Measurements from ENCODE around the gene TNFSF13B. TPM values are rescaled to one million over a fixed set of nuclear protein-coding genes. Genes with fewer than 3 reads are reported as not detected.

The TNFSF13B gene, protein sequence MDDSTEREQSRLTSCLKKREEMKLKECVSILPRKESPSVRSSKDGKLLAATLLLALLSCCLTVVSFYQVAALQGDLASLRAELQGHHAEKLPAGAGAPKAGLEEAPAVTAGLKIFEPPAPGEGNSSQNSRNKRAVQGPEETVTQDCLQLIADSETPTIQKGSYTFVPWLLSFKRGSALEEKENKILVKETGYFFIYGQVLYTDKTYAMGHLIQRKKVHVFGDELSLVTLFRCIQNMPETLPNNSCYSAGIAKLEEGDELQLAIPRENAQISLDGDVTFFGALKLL
- 1.4 TPM for total RNA-seq (2021; ENCODE audit: unreplicated experiment)
- polyA plus RNA-seq (2012; ENCODE audit: insufficient read length) = not detected
- percentile 43 among the genes with signal in this experiment for Bru-seq, nascent RNA
- BruChase-seq, experiment 1, labeled RNA remaining after a 2-hour chase = percentile 58 among the genes with signal in this experiment
- BruChase-seq, experiment 2, labeled RNA remaining after a 6-hour chase = percentile 46 among the genes with signal in this experiment
- long read RNA-seq = 0 reads

DNA sequence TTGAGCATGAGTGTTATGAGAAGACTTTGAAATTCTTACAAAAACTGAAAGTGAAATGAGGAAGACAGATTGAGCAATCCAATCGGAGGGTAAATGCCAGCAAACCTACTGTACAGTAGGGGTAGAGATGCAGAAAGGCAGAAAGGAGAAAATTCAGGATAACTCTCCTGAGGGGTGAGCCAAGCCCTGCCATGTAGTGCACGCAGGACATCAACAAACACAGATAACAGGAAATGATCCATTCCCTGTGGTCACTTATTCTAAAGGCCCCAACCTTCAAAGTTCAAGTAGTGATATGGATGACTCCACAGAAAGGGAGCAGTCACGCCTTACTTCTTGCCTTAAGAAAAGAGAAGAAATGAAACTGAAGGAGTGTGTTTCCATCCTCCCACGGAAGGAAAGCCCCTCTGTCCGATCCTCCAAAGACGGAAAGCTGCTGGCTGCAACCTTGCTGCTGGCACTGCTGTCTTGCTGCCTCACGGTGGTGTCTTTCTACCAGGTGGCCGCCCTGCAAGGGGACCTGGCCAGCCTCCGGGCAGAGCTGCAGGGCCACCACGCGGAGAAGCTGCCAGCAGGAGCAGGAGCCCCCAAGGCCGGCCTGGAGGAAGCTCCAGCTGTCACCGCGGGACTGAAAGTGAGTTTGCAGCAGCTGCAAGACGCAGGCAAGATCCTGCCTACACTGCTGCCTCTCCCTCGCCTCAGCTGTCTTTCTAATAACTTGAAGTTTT lies at the start of gene TNFSF13B:
Gene TNFSF13B (plus strand): TSS at position 118 of the 728 bp plus-strand sequence. CDS start 178 bp downstream, at position 296.
- BruUV-seq (replicated peaks) = no TSS peak
- no peaks in the 10 kb centered on the region for H3K9me3 ChIP-seq (ENCODE audit: control insufficient read depth, insufficient read depth, low read depth, low read length)
- H3K4me1 ChIP-seq (ENCODE audit: control insufficient read depth, insufficient read depth, low read length) = no peaks in the 10 kb centered on the region
- no peaks in the 10 kb centered on the region for H3K36me3 ChIP-seq (ENCODE audit: control insufficient read depth, insufficient read depth, low read length)
- no peaks in the 10 kb centered on the region for H3K27me3 ChIP-seq (ENCODE audit: control insufficient read depth, insufficient read depth, low read length)
- DNase-seq (ENCODE audit: low read depth, low spot score) (no peak), ATAC-seq (peak; percentile 83)
- intact Hi-C loops (cut with micrococcal nuclease; ENCODE audit: unreplicated experiment) (no loop called here), in situ Hi-C loops (cut with HindIII; ENCODE audit: low pct_unique_long_range_greater_than_20kb, low sequenced_read_pairs) (no loop called here)
- TF ChIP-seq, protein P1, sequence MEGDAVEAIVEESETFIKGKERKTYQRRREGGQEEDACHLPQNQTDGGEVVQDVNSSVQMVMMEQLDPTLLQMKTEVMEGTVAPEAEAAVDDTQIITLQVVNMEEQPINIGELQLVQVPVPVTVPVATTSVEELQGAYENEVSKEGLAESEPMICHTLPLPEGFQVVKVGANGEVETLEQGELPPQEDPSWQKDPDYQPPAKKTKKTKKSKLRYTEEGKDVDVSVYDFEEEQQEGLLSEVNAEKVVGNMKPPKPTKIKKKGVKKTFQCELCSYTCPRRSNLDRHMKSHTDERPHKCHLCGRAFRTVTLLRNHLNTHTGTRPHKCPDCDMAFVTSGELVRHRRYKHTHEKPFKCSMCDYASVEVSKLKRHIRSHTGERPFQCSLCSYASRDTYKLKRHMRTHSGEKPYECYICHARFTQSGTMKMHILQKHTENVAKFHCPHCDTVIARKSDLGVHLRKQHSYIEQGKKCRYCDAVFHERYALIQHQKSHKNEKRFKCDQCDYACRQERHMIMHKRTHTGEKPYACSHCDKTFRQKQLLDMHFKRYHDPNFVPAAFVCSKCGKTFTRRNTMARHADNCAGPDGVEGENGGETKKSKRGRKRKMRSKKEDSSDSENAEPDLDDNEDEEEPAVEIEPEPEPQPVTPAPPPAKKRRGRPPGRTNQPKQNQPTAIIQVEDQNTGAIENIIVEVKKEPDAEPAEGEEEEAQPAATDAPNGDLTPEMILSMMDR (IDR thresholded peaks at IDR 0.05) = no peak; the same call in 1 of the 2 replicates
- TF ChIP-seq TCF7L2 (IDR thresholded peaks at IDR 0.05; ENCODE audit: low read depth, low read length) (no peak), SIN3A (IDR thresholded peaks at IDR 0.05; ENCODE audit: borderline replicate concordance, insufficient read depth, low read depth, low read length) (no peak), POLR2AphosphoS5 (IDR thresholded peaks at IDR 0.05; ENCODE audit: low read depth, low read length) (no peak)
- TF ChIP-seq, protein P2, sequence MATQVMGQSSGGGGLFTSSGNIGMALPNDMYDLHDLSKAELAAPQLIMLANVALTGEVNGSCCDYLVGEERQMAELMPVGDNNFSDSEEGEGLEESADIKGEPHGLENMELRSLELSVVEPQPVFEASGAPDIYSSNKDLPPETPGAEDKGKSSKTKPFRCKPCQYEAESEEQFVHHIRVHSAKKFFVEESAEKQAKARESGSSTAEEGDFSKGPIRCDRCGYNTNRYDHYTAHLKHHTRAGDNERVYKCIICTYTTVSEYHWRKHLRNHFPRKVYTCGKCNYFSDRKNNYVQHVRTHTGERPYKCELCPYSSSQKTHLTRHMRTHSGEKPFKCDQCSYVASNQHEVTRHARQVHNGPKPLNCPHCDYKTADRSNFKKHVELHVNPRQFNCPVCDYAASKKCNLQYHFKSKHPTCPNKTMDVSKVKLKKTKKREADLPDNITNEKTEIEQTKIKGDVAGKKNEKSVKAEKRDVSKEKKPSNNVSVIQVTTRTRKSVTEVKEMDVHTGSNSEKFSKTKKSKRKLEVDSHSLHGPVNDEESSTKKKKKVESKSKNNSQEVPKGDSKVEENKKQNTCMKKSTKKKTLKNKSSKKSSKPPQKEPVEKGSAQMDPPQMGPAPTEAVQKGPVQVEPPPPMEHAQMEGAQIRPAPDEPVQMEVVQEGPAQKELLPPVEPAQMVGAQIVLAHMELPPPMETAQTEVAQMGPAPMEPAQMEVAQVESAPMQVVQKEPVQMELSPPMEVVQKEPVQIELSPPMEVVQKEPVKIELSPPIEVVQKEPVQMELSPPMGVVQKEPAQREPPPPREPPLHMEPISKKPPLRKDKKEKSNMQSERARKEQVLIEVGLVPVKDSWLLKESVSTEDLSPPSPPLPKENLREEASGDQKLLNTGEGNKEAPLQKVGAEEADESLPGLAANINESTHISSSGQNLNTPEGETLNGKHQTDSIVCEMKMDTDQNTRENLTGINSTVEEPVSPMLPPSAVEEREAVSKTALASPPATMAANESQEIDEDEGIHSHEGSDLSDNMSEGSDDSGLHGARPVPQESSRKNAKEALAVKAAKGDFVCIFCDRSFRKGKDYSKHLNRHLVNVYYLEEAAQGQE (IDR thresholded peaks at IDR 0.05; ENCODE audit: insufficient read depth in 1 of 2, low read depth in 2 of 2, low read length in 1 of 2) = no peak
- CTCF ChIA-PET = no interaction called here
- no peak within 1 kb of the TSS for H3K27ac ChIP-seq (ENCODE audit: low read length)
- POLR2A ChIA-PET = no interaction called here
- H3K4me3 ChIP-seq (ENCODE audit: low read depth in 2 of 2, low read length in 2 of 2) = peak within 1 kb of the TSS; percentile 1 to 44; a peak in 2 of 4 replicates

DNA sequence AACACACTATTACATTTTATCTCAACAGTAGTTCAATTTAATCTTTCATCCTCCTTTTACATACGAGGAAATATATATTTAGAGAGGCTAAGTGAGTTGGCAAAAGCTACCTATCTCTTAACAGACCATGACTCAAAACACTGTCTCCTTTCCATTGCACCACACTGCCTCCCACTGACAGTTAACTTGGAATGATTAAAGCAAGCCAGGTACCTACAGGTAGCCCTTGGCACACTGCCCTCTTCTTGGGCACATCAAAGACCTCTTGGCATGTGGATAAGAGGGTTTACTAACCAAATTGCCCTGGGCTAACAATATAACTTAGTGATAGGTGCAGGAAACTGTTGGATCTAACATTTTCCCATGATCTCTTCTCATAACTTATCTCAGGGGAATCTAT lies 49.5 kb upstream of the TNFSF13B start:
- TF ChIP-seq, protein P1 (IDR thresholded peaks at IDR 0.05) = 0 out of 2 replicates have a peak, but pooled peaks have one; percentile 2
- TF ChIP-seq TCF7L2 (IDR thresholded peaks at IDR 0.05; ENCODE audit: low read depth, low read length) = no peak
- no peak for DNase-seq (ENCODE audit: low read depth, low spot score)
- Histone ChIP-seq H3K36me3 (ENCODE audit: control insufficient read depth, insufficient read depth, low read length) (peaks cover 3% of the 10 kb centered on the region; the same call in 1 of the 2 replicates), H3K9me3 (ENCODE audit: control insufficient read depth, insufficient read depth, low read depth, low read length) (no peaks in the 10 kb centered on the region), H3K4me3 (ENCODE audit: low read depth in 2 of 2, low read length in 2 of 2) (peak overlapping the region; percentile 73 to 82; a peak in 1 of 4 replicates), H3K27ac (ENCODE audit: low read length) (no peak overlapping the region), H3K4me1 (ENCODE audit: control insufficient read depth, insufficient read depth, low read length) (peaks cover 15% of the 10 kb centered on the region; the same call in 1 of the 2 replicates), H3K27me3 (ENCODE audit: control insufficient read depth, insufficient read depth, low read length) (no peaks in the 10 kb centered on the region)
- ChIA-PET POLR2A (no interaction called here), CTCF (no interaction called here)
- in situ Hi-C loops (cut with HindIII; ENCODE audit: low pct_unique_long_range_greater_than_20kb, low sequenced_read_pairs) (no loop called here), intact Hi-C loops (cut with micrococcal nuclease; ENCODE audit: unreplicated experiment) (no loop called here)
- BruUV-seq (replicated peaks) = no TSS peak
- no peak for ATAC-seq
